ENCODE data around the gene BPIFA3. TPM values are rescaled to one million over a fixed set of nuclear protein-coding genes. Genes with fewer than 3 reads are reported as not detected.

The BPIFA3 gene
- total RNA-seq, 6 experiments from 2014 or later = not detected

GRCh38 chr20:33236351-33236750 is 19.2 kb downstream of the BPIFA3 start:
- intact Hi-C loops (cut with DNase I) = no loop called here
- no peak for ATAC-seq
- Histone ChIP-seq H3K9me3 (no peaks in the 10 kb centered on the region), H3K4me1 (no peaks in the 10 kb centered on the region), H3K36me3 (no peaks in the 10 kb centered on the region), H3K27me3 (no peaks in the 10 kb centered on the region), H3K27ac (no peak overlapping the region), H3K4me3 (no peak overlapping the region)
- WGBS (ENCODE audit: insufficient coverage, low coverage, low lambda C conversion rate, missing lambda C conversion rate) = 71% methylated on average over 1 of the region's 1 CpG
- no peak for DNase-seq
- TF ChIP-seq POLR2A (IDR thresholded peaks at IDR 0.05) (no peak), CTCF (IDR thresholded peaks at IDR 0.05) (no peak)

- DNase-seq (no peak), ATAC-seq (no peak)
- Histone ChIP-seq H3K9me3 (no peaks in the 10 kb centered on the region), H3K36me3 (no peaks in the 10 kb centered on the region), H3K27ac (no peak overlapping the region), H3K27me3 (no peaks in the 10 kb centered on the region), H3K4me3 (no peak overlapping the region), H3K4me1 (no peaks in the 10 kb centered on the region)
- WGBS (ENCODE audit: insufficient coverage, low coverage, low lambda C conversion rate, missing lambda C conversion rate) = no CpG with 5 or more reads among the region's 6 CpGs
- intact Hi-C loops (cut with DNase I) = no loop called here
- TF ChIP-seq POLR2A (IDR thresholded peaks at IDR 0.05) = no peak
- TF ChIP-seq CTCF (IDR thresholded peaks at IDR 0.05) = no peak
Observed at GRCh38 chr20:33237989-33238388, 20.8 kb downstream of the BPIFA3 start.

GRCh38 chr20:33239418-33239817 is 22.3 kb downstream of the BPIFA3 start:
- no peaks in the 10 kb centered on the region for H3K36me3 ChIP-seq
- H3K9me3 ChIP-seq = no peaks in the 10 kb centered on the region
- 0% methylated on average over 1 of the region's 1 CpG for WGBS (ENCODE audit: insufficient coverage, low coverage, low lambda C conversion rate, missing lambda C conversion rate)
- TF ChIP-seq POLR2A (IDR thresholded peaks at IDR 0.05) (no peak), CTCF (IDR thresholded peaks at IDR 0.05) (no peak)
- no peak overlapping the region for H3K27ac ChIP-seq
- no peaks in the 10 kb centered on the region for H3K27me3 ChIP-seq
- no peaks in the 10 kb centered on the region for H3K4me1 ChIP-seq
- ATAC-seq = no peak
- DNase-seq = no peak
- intact Hi-C loops (cut with DNase I) = no loop called here
- no peak overlapping the region for H3K4me3 ChIP-seq

- H3K4me3 ChIP-seq = no peak overlapping the region
- H3K36me3 ChIP-seq = no peaks in the 10 kb centered on the region
- no peak overlapping the region for H3K27ac ChIP-seq
- DNase-seq = no peak
- intact Hi-C loops (cut with DNase I) = no loop called here
- no peaks in the 10 kb centered on the region for H3K9me3 ChIP-seq
- 52% methylated on average over 3 of the region's 4 CpGs for WGBS (ENCODE audit: insufficient coverage, low coverage, low lambda C conversion rate, missing lambda C conversion rate)
- H3K27me3 ChIP-seq = no peaks in the 10 kb centered on the region
- TF ChIP-seq POLR2A (IDR thresholded peaks at IDR 0.05) (no peak), CTCF (IDR thresholded peaks at IDR 0.05) (no peak)
- no peak for ATAC-seq
- H3K4me1 ChIP-seq = no peaks in the 10 kb centered on the region
Observed at GRCh38 chr20:33239979-33240736, 23.0 kb downstream of the BPIFA3 start.
